Osteoblast (primary cell): ENCODE measurements around the gene ATG7. TPM values are rescaled to one million over a fixed set of nuclear protein-coding genes. Genes with fewer than 3 reads are reported as not detected.

ENCODE experiments used
- DNase-seq: peaks from one replicate; pipeline ENCODE4 v3.0.0; 2011; ENCODE audit warnings: low spot score, mixed read lengths; ENCODE audit not compliant: insufficient read length; ENCODE audit errors: missing footprints
- H2AFZ ChIP-seq: 2 replicates; pipeline ENCODE4 v1.6.0; 2011; ENCODE audit warnings: mild to moderate bottlenecking, low read length
- H3K27ac ChIP-seq: 2 replicates; pipeline ENCODE4 v1.5.1; 2011; ENCODE audit warnings: mild to moderate bottlenecking, low read depth, low read length, moderate library complexity
- H3K27me3 ChIP-seq: 2 replicates; pipeline ENCODE4 v1.6.0; 2012; ENCODE audit warnings: mild to moderate bottlenecking, control low read depth, inconsistent platforms, low read length, moderate library complexity; ENCODE audit not compliant: insufficient read depth
- H3K36me3 ChIP-seq: 2 replicates; pipeline ENCODE4 v1.5.1; 2011; ENCODE audit warnings: mild to moderate bottlenecking, low read length, control low read depth, moderate library complexity; ENCODE audit not compliant: insufficient read depth
- H3K4me1 ChIP-seq: 2 replicates; pipeline ENCODE4 v1.5.1; 2011; ENCODE audit warnings: mild to moderate bottlenecking, low read length, control low read depth, moderate library complexity; ENCODE audit not compliant: insufficient read depth
- H3K4me2 ChIP-seq: 2 replicates; pipeline ENCODE4 v1.6.0; 2011; ENCODE audit warnings: mild to moderate bottlenecking, low read length; ENCODE audit not compliant: insufficient read depth
- H3K4me3 ChIP-seq: fragments of 200-600 bp; sonication (generic); 3 replicates; pipeline ENCODE4 v1.5.1; 2012; ENCODE audit warnings: mild to moderate bottlenecking, low read length, inconsistent platforms; ENCODE audit not compliant: insufficient read depth
- H3K79me2 ChIP-seq: 2 replicates; pipeline ENCODE4 v1.6.0; 2012; ENCODE audit warnings: mild to moderate bottlenecking, low read length, control low read depth, inconsistent platforms; ENCODE audit not compliant: insufficient read depth
- H3K9me3 ChIP-seq: 2 replicates; pipeline ENCODE4 v1.5.1; 2011; ENCODE audit warnings: low read depth, low read length, control low read depth
- H4K20me1 ChIP-seq: 2 replicates; pipeline ENCODE4 v1.6.0; 2012; ENCODE audit warnings: mild to moderate bottlenecking, low read length, control low read depth; ENCODE audit not compliant: insufficient read depth
- CTCF ChIP-seq: IDR thresholded peaks from 2 replicates; pipeline ENCODE4 v1.5.1; 2011; ENCODE audit warnings: mild to moderate bottlenecking, low read depth, low read length, moderate library complexity; ENCODE audit errors: extremely low read depth
- total RNA-seq: library from RNA; depleted of rRNA; stranded (reverse); fragments of >200 nt; gene quantifications from 2 replicates; pipeline ENCODE4 v1.2.3, GENCODE V29; 2012

Gene ATG7
- total RNA-seq, 1 donor: 93.4 TPM

GRCh38 chr3:11381563-11381962 lies 109.4 kb downstream of the ATG7 start:
- H4K20me1 ChIP-seq: no peaks in the 10 kb centered on the region
- no peaks in the 10 kb centered on the region for H3K36me3 ChIP-seq
- H3K79me2 ChIP-seq: no peaks in the 10 kb centered on the region
- no peak for DNase-seq
- H3K9me3 ChIP-seq: no peaks in the 10 kb centered on the region
- H3K4me1 ChIP-seq: peaks cover 31% of the 10 kb centered on the region
- no peak overlapping the region for H3K4me3 ChIP-seq
- H3K4me2 ChIP-seq: no peak overlapping the region
- H3K27ac ChIP-seq: no peak overlapping the region
- no peaks in the 10 kb centered on the region for H3K27me3 ChIP-seq
- no peak for TF ChIP-seq CTCF
- no peak overlapping the region for H2AFZ ChIP-seq

GRCh38 chr3:11382146-11382745 lies 110.0 kb downstream of the ATG7 start:
- no peak overlapping the region for H2AFZ ChIP-seq
- H4K20me1 ChIP-seq: no peaks in the 10 kb centered on the region
- H3K4me1 ChIP-seq: peaks cover 33% of the 10 kb centered on the region
- H3K36me3 ChIP-seq: no peaks in the 10 kb centered on the region
- H3K4me2 ChIP-seq: no peak overlapping the region
- no peak for TF ChIP-seq CTCF
- no peaks in the 10 kb centered on the region for H3K27me3 ChIP-seq
- no peak for DNase-seq
- H3K27ac ChIP-seq: no peak overlapping the region
- H3K9me3 ChIP-seq: no peaks in the 10 kb centered on the region
- H3K4me3 ChIP-seq: no peak overlapping the region
- H3K79me2 ChIP-seq: no peaks in the 10 kb centered on the region

GRCh38 chr3:11384074-11384473 lies 111.9 kb downstream of the ATG7 start:
- Histone ChIP-seq H3K4me2 (no peak overlapping the region), H3K27me3 (no peaks in the 10 kb centered on the region), H3K27ac (no peak overlapping the region), H4K20me1 (no peaks in the 10 kb centered on the region), H2AFZ (no peak overlapping the region), H3K79me2 (no peaks in the 10 kb centered on the region), H3K9me3 (no peaks in the 10 kb centered on the region), H3K4me1 (peaks cover 33% of the 10 kb centered on the region), H3K4me3 (no peak overlapping the region), H3K36me3 (no peaks in the 10 kb centered on the region)
- no peak for DNase-seq
- no peak for TF ChIP-seq CTCF

GRCh38 chr3:11385326-11385725 lies 113.1 kb downstream of the ATG7 start:
- H4K20me1 ChIP-seq: no peaks in the 10 kb centered on the region
- H3K27me3 ChIP-seq: no peaks in the 10 kb centered on the region
- DNase-seq: peak; percentile 26
- H3K4me2 ChIP-seq: no peak overlapping the region
- H2AFZ ChIP-seq: no peak overlapping the region
- no peaks in the 10 kb centered on the region for H3K9me3 ChIP-seq
- H3K4me1 ChIP-seq: peaks cover 32% of the 10 kb centered on the region
- H3K36me3 ChIP-seq: no peaks in the 10 kb centered on the region
- no peaks in the 10 kb centered on the region for H3K79me2 ChIP-seq
- H3K27ac ChIP-seq: peak overlapping the region; percentile 30
- TF ChIP-seq CTCF: no peak
- H3K4me3 ChIP-seq: no peak overlapping the region
